HUES48 (cell line): ENCODE results near the gene EIF2S3.
A peak's percentile ranks its signal among the peaks of the same experiment; 100 is the strongest.

Experiments
- H3K27ac ChIP-seq: one replicate; pipeline ENCODE4 v1.7.0; 2013; ENCODE audit warnings: low read depth, low read length, inconsistent platforms
- H3K27me3 ChIP-seq: 2 replicates; pipeline ENCODE4 v1.6.1; 2013; ENCODE audit warnings: mild to moderate bottlenecking, low read length; ENCODE audit not compliant: control insufficient read depth, insufficient read depth
- H3K36me3 ChIP-seq: 2 replicates; pipeline ENCODE4 v1.6.1; 2013; ENCODE audit warnings: low read length; ENCODE audit not compliant: control insufficient read depth, insufficient read depth
- H3K4me1 ChIP-seq: 2 replicates; pipeline ENCODE4 v1.6.1; 2013; ENCODE audit warnings: mild to moderate bottlenecking, low read length; ENCODE audit not compliant: control insufficient read depth, insufficient read depth
- H3K4me3 ChIP-seq: 2 replicates; pipeline ENCODE4 v1.5.1; 2013; ENCODE audit warnings: mild to moderate bottlenecking, low read depth, low read length
- H3K9ac ChIP-seq: 2 replicates; pipeline ENCODE4 v1.6.1; 2013; ENCODE audit warnings: mild to moderate bottlenecking, low read depth, low read length, moderate library complexity
- H3K9me3 ChIP-seq: 2 replicates; pipeline ENCODE4 v1.6.1; 2013; ENCODE audit warnings: low read length; ENCODE audit not compliant: control insufficient read depth, insufficient read depth

Gene EIF2S3

GRCh38 chrX:24054182-24055042 is at the start of gene EIF2S3:
Gene EIF2S3 (plus strand): TSS chrX:24054956. CDS start chrX:24054969, 13 bp downstream.
- Histone ChIP-seq H3K27me3 (no peaks in the 10 kb centered on the region), H3K9ac (no peak within 1 kb of the TSS), H3K36me3 (no peaks in the 10 kb centered on the region), H3K9me3 (no peaks in the 10 kb centered on the region), H3K27ac (peak within 1 kb of the TSS; percentile 93), H3K4me1 (no peaks in the 10 kb centered on the region), H3K4me3 (no peak within 1 kb of the TSS; the same call in 1 of the 2 replicates)

GRCh38 chrX:24005028-24005427 is 49.7 kb upstream of the EIF2S3 start:
- Histone ChIP-seq H3K27ac (no peak overlapping the region), H3K9me3 (no peaks in the 10 kb centered on the region), H3K4me3 (no peak overlapping the region), H3K27me3 (no peaks in the 10 kb centered on the region), H3K36me3 (peaks cover 29% of the 10 kb centered on the region), H3K4me1 (no peaks in the 10 kb centered on the region), H3K9ac (no peak overlapping the region)

- H3K27ac ChIP-seq, result no peak overlapping the region
- no peak overlapping the region for H3K4me3 ChIP-seq
- H3K9ac ChIP-seq, result no peak overlapping the region
- H3K27me3 ChIP-seq, result no peaks in the 10 kb centered on the region
- H3K4me1 ChIP-seq, result no peaks in the 10 kb centered on the region
- peaks cover 25% of the 10 kb centered on the region for H3K36me3 ChIP-seq
- no peaks in the 10 kb centered on the region for H3K9me3 ChIP-seq
Observed at GRCh38 chrX:24005867-24006266, 48.9 kb upstream of the EIF2S3 start.

- H3K4me1 ChIP-seq, result no peaks in the 10 kb centered on the region
- no peak overlapping the region for H3K4me3 ChIP-seq
- H3K27me3 ChIP-seq, result no peaks in the 10 kb centered on the region; the same call in 1 of the 2 replicates
- H3K9ac ChIP-seq, result no peak overlapping the region
- no peaks in the 10 kb centered on the region for H3K9me3 ChIP-seq
- H3K36me3 ChIP-seq, result 0 out of 2 replicates have a peak, but pooled peaks cover 4% of the 10 kb centered on the region
- H3K27ac ChIP-seq, result no peak overlapping the region
Observed at GRCh38 chrX:24012266-24012665, 42.5 kb upstream of the EIF2S3 start.

- 0 out of 2 replicates have a peak, but pooled peaks cover 4% of the 10 kb centered on the region for H3K36me3 ChIP-seq
- H3K4me1 ChIP-seq, result no peaks in the 10 kb centered on the region
- H3K27ac ChIP-seq, result no peak overlapping the region
- H3K9me3 ChIP-seq, result no peaks in the 10 kb centered on the region
- no peak overlapping the region for H3K4me3 ChIP-seq
- H3K27me3 ChIP-seq, result no peaks in the 10 kb centered on the region; the same call in 1 of the 2 replicates
- H3K9ac ChIP-seq, result no peak overlapping the region
Observed at GRCh38 chrX:24014388-24015018, 40.3 kb upstream of the EIF2S3 start.

DNA sequence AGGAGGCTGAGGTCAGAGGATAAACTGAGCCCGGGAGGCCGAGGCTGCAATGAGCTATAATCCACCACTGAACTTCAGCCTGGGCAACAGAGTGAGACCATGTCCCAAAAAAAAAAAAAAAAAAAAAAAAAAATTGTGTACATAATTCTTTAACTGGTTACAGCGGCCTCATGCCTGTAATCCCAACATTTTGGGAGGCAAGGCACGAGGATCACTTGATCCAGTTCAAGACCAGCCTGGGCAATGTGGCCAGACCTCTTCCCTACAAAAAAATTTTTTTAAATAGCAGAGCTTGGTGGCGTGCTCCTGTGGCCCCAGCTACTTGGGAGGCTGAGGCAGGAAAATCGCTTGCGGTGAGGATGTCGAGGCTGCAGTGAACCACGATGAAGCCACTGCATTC is 37.1 kb upstream of the EIF2S3 start:
- no peak overlapping the region for H3K9ac ChIP-seq
- H3K36me3 ChIP-seq, result 0 out of 2 replicates have a peak, but pooled peaks cover 7% of the 10 kb centered on the region
- H3K9me3 ChIP-seq, result no peaks in the 10 kb centered on the region
- no peaks in the 10 kb centered on the region; the same call in 1 of the 2 replicates for H3K27me3 ChIP-seq
- no peak overlapping the region for H3K4me3 ChIP-seq
- no peak overlapping the region for H3K27ac ChIP-seq
- no peaks in the 10 kb centered on the region for H3K4me1 ChIP-seq

DNA sequence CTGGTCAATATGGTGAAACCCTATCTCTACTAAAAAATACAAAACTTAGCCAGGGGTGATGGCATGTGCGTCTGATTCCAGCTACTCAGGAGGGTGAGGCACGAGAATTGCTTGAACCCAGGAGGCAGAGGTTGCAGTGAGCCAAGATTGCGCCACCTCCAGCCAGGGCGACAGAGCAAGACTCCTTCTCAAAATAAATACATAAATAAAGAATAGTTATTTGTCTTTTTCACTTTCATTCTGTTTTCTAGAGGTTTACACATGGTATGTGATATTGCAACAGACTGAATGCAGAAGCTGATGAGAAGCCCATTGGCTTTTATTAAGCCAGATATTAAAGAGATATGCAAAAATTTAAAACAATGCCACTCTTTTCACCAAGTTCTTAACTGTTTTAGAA is 35.9 kb upstream of the EIF2S3 start:
- no peak overlapping the region for H3K27ac ChIP-seq
- no peak overlapping the region for H3K9ac ChIP-seq
- H3K9me3 ChIP-seq, result no peaks in the 10 kb centered on the region
- H3K4me1 ChIP-seq, result no peaks in the 10 kb centered on the region; the same call in 1 of the 2 replicates
- 0 out of 2 replicates have a peak, but pooled peaks cover 7% of the 10 kb centered on the region for H3K36me3 ChIP-seq
- no peak overlapping the region for H3K4me3 ChIP-seq
- no peaks in the 10 kb centered on the region; the same call in 1 of the 2 replicates for H3K27me3 ChIP-seq

GRCh38 chrX:24019448-24019847 is 35.3 kb upstream of the EIF2S3 start:
- peaks cover 4% of the 10 kb centered on the region for H3K27me3 ChIP-seq
- H3K4me3 ChIP-seq, result no peak overlapping the region
- no peaks in the 10 kb centered on the region for H3K9me3 ChIP-seq
- H3K4me1 ChIP-seq, result no peaks in the 10 kb centered on the region; the same call in 1 of the 2 replicates
- 0 out of 2 replicates have a peak, but pooled peaks cover 7% of the 10 kb centered on the region for H3K36me3 ChIP-seq
- no peak overlapping the region for H3K27ac ChIP-seq
- H3K9ac ChIP-seq, result no peak overlapping the region

- Histone ChIP-seq H3K9me3 (no peaks in the 10 kb centered on the region), H3K27me3 (peaks cover 5% of the 10 kb centered on the region), H3K9ac (no peak overlapping the region), H3K4me1 (no peaks in the 10 kb centered on the region; the same call in 1 of the 2 replicates), H3K36me3 (0 out of 2 replicates have a peak, but pooled peaks cover 4% of the 10 kb centered on the region), H3K27ac (no peak overlapping the region), H3K4me3 (no peak overlapping the region)
Observed at GRCh38 chrX:24020306-24020876, 34.4 kb upstream of the EIF2S3 start.

- no peak overlapping the region for H3K27ac ChIP-seq
- H3K4me3 ChIP-seq, result peak overlapping the region; percentile 95
- 0 out of 2 replicates have a peak, but pooled peaks cover 3% of the 10 kb centered on the region for H3K36me3 ChIP-seq
- no peaks in the 10 kb centered on the region for H3K9me3 ChIP-seq
- H3K9ac ChIP-seq, result 0 out of 2 replicates have a peak overlapping the region, but pooled peaks have one; percentile 78
- H3K4me1 ChIP-seq, result peaks cover 7% of the 10 kb centered on the region
- peaks cover 28% of the 10 kb centered on the region for H3K27me3 ChIP-seq
Observed at GRCh38 chrX:24023544-24023943, 31.2 kb upstream of the EIF2S3 start.
